B cell (primary cell): ENCODE results near the gene RPLP1. TPM values are rescaled to one million over a fixed set of nuclear protein-coding genes. Genes with fewer than 3 reads are reported as not detected.

ENCODE experiments used
- ATAC-seq: fragments of 200-7000 bp; cut with Tn5 transposase; one replicate; pipeline ENCODE4 v1.10.0; 2021; ENCODE audit warnings: low read depth, mild to moderate bottlenecking, moderate number of reproducible peaks, moderate library complexity
- CTCF ChIA-PET: fragments of 350-600 bp; sonication (Branson Sonifier 250); formaldehyde crosslinking; loops from one replicate; lab custom pipeline; 2021; ENCODE audit warnings: antibody characterized with exemption, inconsistent platforms; lab: Charles Lee
- POLR2A ChIA-PET: fragments of 350-600 bp; sonication (Branson Sonifier 250); formaldehyde crosslinking; loops from one replicate; lab custom pipeline; 2021; ENCODE audit warnings: antibody characterized with exemption; lab: Charles Lee
- DNase-seq: peaks from one replicate; pipeline ENCODE4 v3.0.0; 2013
- H2AFZ ChIP-seq: 2 replicates; pipeline ENCODE4 v1.6.1; 2012; ENCODE audit warnings: mild to moderate bottlenecking, low read depth, low read length; ENCODE audit not compliant: insufficient read depth, poor library complexity, severe bottlenecking
- H3K27ac ChIP-seq, 2 donors: 1 replicate in 1 of 2; 2 replicates in 1 of 2; pipeline ENCODE4 v1.5.1; 2012 to 2013; ENCODE audit warnings: low read length in 2 of 2, mild to moderate bottlenecking in 2 of 2, moderate library complexity in 1 of 2
- H3K27me3 ChIP-seq, 4 experiments: fragments of 200-600 bp in 1 of 4; sonication (generic) in 1 of 4; replicated peaks in 1 of 4; 1 replicate in 2 of 4; 2 replicates in 2 of 4; pipeline versions ENCODE4 v1.6.1 to v1.7.0; 2013 to 2016; ENCODE audit warnings: low read length in 3 of 4, mild to moderate bottlenecking in 2 of 4, mixed read lengths in 1 of 4, moderate library complexity in 1 of 4; ENCODE audit not compliant: insufficient read depth in 4 of 4, control insufficient read depth in 3 of 4; ENCODE audit errors: control extremely low read depth in 1 of 4
- H3K36me3 ChIP-seq, 2 experiments: replicated peaks in 1 of 2; 1 replicate in 1 of 2; 2 replicates in 1 of 2; pipeline versions ENCODE4 v1.6.1 to v1.7.1; 2013; ENCODE audit warnings: low read length in 1 of 2; ENCODE audit not compliant: insufficient read depth in 2 of 2, control insufficient read depth in 1 of 2; ENCODE audit errors: control extremely low read depth in 1 of 2, extremely low read depth in 1 of 2
- H3K4me1 ChIP-seq, 2 donors: fragments of 200-600 bp in 1 of 2; sonication (generic) in 1 of 2; 1 replicate in 1 of 2; 2 replicates in 1 of 2; pipeline versions ENCODE4 v1.5.1 to v1.6.1; 2013 to 2017; ENCODE audit warnings: low read length in 2 of 2; ENCODE audit not compliant: control insufficient read depth in 2 of 2, insufficient read depth in 2 of 2
- H3K4me2 ChIP-seq: replicated peaks from 2 replicates; pipeline ENCODE3; 2012; ENCODE audit warnings: mild to moderate bottlenecking, low read depth, low read length; ENCODE audit not compliant: poor library complexity, severe bottlenecking
- H3K4me3 ChIP-seq, 5 experiments: fragments of 200-600 bp in 1 of 5; sonication (generic) in 1 of 5; 1 replicate in 3 of 5; 2 replicates in 2 of 5; pipeline versions ENCODE4 v1.5.1 to v1.7.0; 2011 to 2016; ENCODE audit warnings: low read length in 4 of 5, mild to moderate bottlenecking in 4 of 5, low read depth in 2 of 5, control low read depth in 1 of 5, moderate library complexity in 1 of 5; ENCODE audit not compliant: insufficient read depth in 1 of 5; ENCODE audit errors: control extremely low read depth in 1 of 5, extremely low read depth in 1 of 5
- H3K79me2 ChIP-seq: fragments of 200-600 bp; sonication (generic); one replicate; pipeline ENCODE4 v1.6.0; 2016; ENCODE audit warnings: low read length; ENCODE audit not compliant: control insufficient read depth, insufficient read depth
- H3K9ac ChIP-seq: fragments of 200-600 bp; sonication (generic); 2 replicates; pipeline ENCODE4 v1.6.1; 2017; ENCODE audit warnings: mild to moderate bottlenecking, low read length, moderate library complexity
- H3K9me3 ChIP-seq, 3 donors: one replicate each; pipeline versions ENCODE4 v1.6.1 to v1.7.1; 2013; ENCODE audit warnings: low read length in 2 of 3; ENCODE audit not compliant: control insufficient read depth in 2 of 3, insufficient read depth in 1 of 3; ENCODE audit errors: control extremely low read depth in 1 of 3
- H4K20me1 ChIP-seq: 2 replicates; pipeline ENCODE4 v1.6.0; 2012; ENCODE audit warnings: mild to moderate bottlenecking, low read length; ENCODE audit not compliant: insufficient read depth, control insufficient read depth, poor library complexity, severe bottlenecking
- H3K27ac Mint-ChIP-seq: one replicate; pipeline ENCODE4 v1.8.0; 2021; ENCODE audit warnings: mixed read lengths
- H3K27me3 Mint-ChIP-seq: one replicate; pipeline ENCODE4 v1.8.0; 2021; ENCODE audit warnings: mixed read lengths
- H3K4me1 Mint-ChIP-seq: one replicate; pipeline ENCODE4 v1.8.0; 2021; ENCODE audit warnings: mixed read lengths
- H3K4me3 Mint-ChIP-seq: one replicate; pipeline ENCODE4 v1.8.0; 2021; ENCODE audit warnings: mixed read lengths
- H3K9me3 Mint-ChIP-seq: one replicate; pipeline ENCODE4 v1.8.0; 2022; ENCODE audit warnings: mixed read lengths; ENCODE audit not compliant: insufficient read depth
- EZH2 ChIP-seq: IDR thresholded peaks from 2 replicates; pipeline ENCODE4 v1.6.1; 2012; ENCODE audit warnings: borderline replicate concordance, low read depth, mild to moderate bottlenecking, moderate library complexity, low read length; ENCODE audit not compliant: insufficient read depth, poor library complexity, severe bottlenecking
- WGBS: methylation state at CpG from one replicate; pipeline ENCODE4 v1.1.5; 2013; ENCODE audit warnings: missing lambda C conversion rate; ENCODE audit not compliant: insufficient coverage; 5-methylcytosine and 5-hydroxymethylcytosine counted together
- intact Hi-C: fragments of 100-400 bp; cut with micrococcal nuclease; formaldehyde crosslinking; loops from one replicate; pipeline ENCODE4 v1.10.0; 2022
- polyA plus RNA-seq: library from polyadenylated mRNA; depleted of rRNA; stranded (reverse); fragments of >200 nt; gene quantifications from 2 replicates; pipeline ENCODE4 v1.2.3, GENCODE V29; 2012
- total RNA-seq, 2 donors: library from RNA; stranded (reverse); fragments of 120-200 nt in 1 of 2; gene quantifications; 1 replicate in 1 of 2; 2 replicates in 1 of 2; pipeline versions ENCODE4 v1.2.3 to v1.2.4, GENCODE V29; 2013 to 2022
- TF ChIP-seq, protein P1 (sequence below): fragments of 200-600 bp; IDR thresholded peaks from one replicate; pipeline ENCODE4 v1.8.0; 2022; ENCODE audit warnings: antibody characterized with exemption, mild to moderate bottlenecking

The RPLP1 gene
- total and polyA plus RNA-seq, 2 donors (not counting 1 experiment from before 2014, with no cell fraction given) = 2,373 to 2,470 TPM

DNA sequence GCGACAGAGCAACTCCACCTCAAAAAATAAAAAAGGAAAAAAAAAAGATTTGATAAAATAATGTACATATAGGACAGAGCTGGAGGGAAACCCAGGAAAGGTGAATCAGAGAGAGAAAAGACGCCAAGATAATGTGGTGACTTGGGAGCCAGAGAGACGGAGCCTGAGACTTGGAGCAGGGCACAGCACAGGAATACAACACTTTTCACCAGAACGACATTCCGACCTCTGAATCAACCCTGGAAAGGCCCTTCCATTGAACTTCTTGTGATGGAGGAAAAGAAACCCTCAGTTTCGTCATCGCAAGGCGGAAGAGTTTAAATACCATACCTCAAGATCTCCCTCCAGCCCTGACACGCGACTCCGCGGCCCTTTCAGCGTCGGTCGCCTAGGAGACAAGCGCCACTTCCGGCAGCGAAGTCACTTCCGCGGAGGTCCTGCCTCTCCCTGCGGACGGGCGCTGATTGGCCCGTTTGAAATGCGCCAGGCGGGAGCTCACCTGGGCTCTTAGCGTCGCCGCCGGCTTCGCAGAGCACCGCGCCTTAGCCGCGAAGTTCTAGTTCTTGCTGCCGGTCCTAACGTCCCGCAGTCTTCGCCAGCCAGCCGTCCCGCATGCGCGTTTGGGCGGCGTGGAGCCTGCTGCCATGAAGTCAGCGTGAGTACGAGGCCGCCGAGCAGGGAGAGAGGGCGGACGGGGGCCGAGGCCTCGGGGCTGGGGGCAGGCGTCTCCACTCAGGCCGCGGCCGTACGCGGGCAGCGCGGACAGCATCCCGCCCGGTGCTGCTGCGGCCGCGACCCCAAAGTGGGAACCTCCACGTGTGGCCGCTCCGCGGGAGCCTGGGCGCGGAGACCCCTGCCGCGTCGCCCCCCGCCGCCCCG lies 38.6 kb upstream of the RPLP1 start, which contains the start of gene KIF23:
Gene KIF23, plus strand, starts transcription at position 528 of the 879 bp plus-strand sequence. Its CDS starts 117 bp downstream, at position 645.
- Histone ChIP-seq H3K9ac (peak within 1 kb of the TSS; percentile 68), H3K27ac (no peak within 1 kb of the TSS), H2AFZ (peak within 1 kb of the TSS; percentile 93), H3K79me2 (peaks cover 8% of the 10 kb centered on the region), H4K20me1 (no peaks in the 10 kb centered on the region), H3K4me2 (peak within 1 kb of the TSS; percentile 96), H3K4me1 (peaks cover 5 to 9% of the 10 kb centered on the region in 2 donors), H3K27me3 (peaks cover 0 to 8% (median 2%) of the 10 kb centered on the region in 4 experiments), H3K36me3 (no peaks in the 10 kb centered on the region), H3K9me3 (no peaks in the 10 kb centered on the region), H3K4me3 (peak within 1 kb of the TSS; percentile 58 to 80 (median 70))
- POLR2A ChIA-PET = interaction anchor here (0.6 to 1.6 kb wide), 3 partner anchors 38 to 595 kb away, joined by 3 to 12 read pairs (median 3); partner anchors contain the start of gene RPLP1
- no peaks in the 10 kb centered on the region for H3K9me3 Mint-ChIP-seq
- WGBS = under 1% methylated on average over 72 of the region's 78 CpGs
- H3K4me1 Mint-ChIP-seq = peaks cover 13% of the 10 kb centered on the region
- H3K27ac Mint-ChIP-seq = peak within 1 kb of the TSS; percentile 62
- DNase-seq (peak; percentile 94), ATAC-seq (peak; percentile 96)
- no peak for TF ChIP-seq EZH2
- TF ChIP-seq, protein P1, sequence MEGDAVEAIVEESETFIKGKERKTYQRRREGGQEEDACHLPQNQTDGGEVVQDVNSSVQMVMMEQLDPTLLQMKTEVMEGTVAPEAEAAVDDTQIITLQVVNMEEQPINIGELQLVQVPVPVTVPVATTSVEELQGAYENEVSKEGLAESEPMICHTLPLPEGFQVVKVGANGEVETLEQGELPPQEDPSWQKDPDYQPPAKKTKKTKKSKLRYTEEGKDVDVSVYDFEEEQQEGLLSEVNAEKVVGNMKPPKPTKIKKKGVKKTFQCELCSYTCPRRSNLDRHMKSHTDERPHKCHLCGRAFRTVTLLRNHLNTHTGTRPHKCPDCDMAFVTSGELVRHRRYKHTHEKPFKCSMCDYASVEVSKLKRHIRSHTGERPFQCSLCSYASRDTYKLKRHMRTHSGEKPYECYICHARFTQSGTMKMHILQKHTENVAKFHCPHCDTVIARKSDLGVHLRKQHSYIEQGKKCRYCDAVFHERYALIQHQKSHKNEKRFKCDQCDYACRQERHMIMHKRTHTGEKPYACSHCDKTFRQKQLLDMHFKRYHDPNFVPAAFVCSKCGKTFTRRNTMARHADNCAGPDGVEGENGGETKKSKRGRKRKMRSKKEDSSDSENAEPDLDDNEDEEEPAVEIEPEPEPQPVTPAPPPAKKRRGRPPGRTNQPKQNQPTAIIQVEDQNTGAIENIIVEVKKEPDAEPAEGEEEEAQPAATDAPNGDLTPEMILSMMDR = no peak
- CTCF ChIA-PET = interaction anchor here (1.2 to 2.9 kb wide), 4 partner anchors 19 to 51 kb away, joined by 4 to 9 read pairs (median 4); partner anchors contain the start of gene RPLP1
- H3K27me3 Mint-ChIP-seq = peaks cover 16% of the 10 kb centered on the region
- intact Hi-C loops = loop anchor here (1.0 to 10.0 kb wide), 4 partner anchors 38 to 1351 kb away; partner anchors contain the start of genes GLCE, RPLP1 and UACA
- peak within 1 kb of the TSS; percentile 93 for H3K4me3 Mint-ChIP-seq
